GM12878 (cell line): Measurements from ENCODE around the gene WWOX. TPM values are rescaled to one million over a fixed set of nuclear protein-coding genes. Genes with fewer than 3 reads are reported as not detected.

Source experiments
- ATAC-seq: fragments of 200-7000 bp; cut with Tn5 transposase; 3 replicates; pipeline ENCODE4 v1.9.1; 2020; ENCODE audit warnings: mild to moderate bottlenecking, moderate library complexity
- BruUV-seq: library from RNA; stranded (reverse); fragments of 400-500 nt; replicated peaks from 2 replicates; lab custom pipeline; 2021; lab: Mats Ljungman, UMichigan
- CTCF ChIA-PET: fragments of 300-600 bp; sonication (Branson Sonifier 250); formaldehyde crosslinking; extraction: SDS; loops from one replicate; lab custom pipeline; 2021; ENCODE audit warnings: inconsistent platforms; lab: Yijun Ruan, JAX
- POLR2A ChIA-PET: fragments of 350-600 bp; formaldehyde crosslinking; extraction: SDS; loops from one replicate; lab custom pipeline; 2021; ENCODE audit warnings: inconsistent platforms; lab: Charles Lee
- RAD21 ChIA-PET: fragments of 300-600 bp; sonication (Branson Sonifier 250); formaldehyde crosslinking; loops from one replicate; lab custom pipeline; 2023; ENCODE audit warnings: antibody characterized with exemption; ENCODE audit not compliant: unreplicated experiment; lab: Charles Lee
- SMC1A ChIA-PET: fragments of 300-600 bp; sonication (Branson Sonifier 250); formaldehyde crosslinking; loops from one replicate; lab custom pipeline; 2023; ENCODE audit not compliant: unreplicated experiment, uncharacterized antibody; lab: Charles Lee
- DNase-seq: peaks from one replicate; pipeline ENCODE4 v3.0.0-alpha.2; 2011; ENCODE audit warnings: low read depth, low spot score
- FAIRE-seq: peaks from 3 replicates; lab custom pipeline; 2011; peaks lifted over from hg19 to GRCh38; lab: Jason Lieb, UNC
- H2AFZ ChIP-seq: 2 replicates; pipeline ENCODE4 v1.6.0; 2011; ENCODE audit warnings: low read depth, low read length, control low read depth; ENCODE audit not compliant: control insufficient read depth
- H3K27ac ChIP-seq: 2 replicates; pipeline ENCODE4 v1.5.1; 2011; ENCODE audit warnings: control low read depth; ENCODE audit not compliant: control insufficient read depth, insufficient read depth
- H3K27me3 ChIP-seq, 2 experiments: replicated peaks in 1 of 2; 2 replicates each; pipeline versions ENCODE4 v1.6.0 to v1.6.1; 2011; ENCODE audit warnings: low read length in 1 of 2; ENCODE audit not compliant: control insufficient read depth in 2 of 2, insufficient read depth in 2 of 2
- H3K36me3 ChIP-seq, 2 experiments: 2 replicates each; pipeline ENCODE4 v1.5.1; 2011; ENCODE audit warnings: low read length in 1 of 2; ENCODE audit not compliant: control insufficient read depth in 2 of 2, insufficient read depth in 2 of 2
- H3K4me1 ChIP-seq: 2 replicates; pipeline ENCODE4 v1.6.1; 2011; ENCODE audit warnings: mild to moderate bottlenecking, low read length, moderate library complexity, mixed read lengths; ENCODE audit not compliant: control insufficient read depth, insufficient read depth
- H3K4me2 ChIP-seq: 2 replicates; pipeline ENCODE4 v1.6.0; 2011; ENCODE audit warnings: control low read depth; ENCODE audit not compliant: control insufficient read depth, insufficient read depth
- H3K4me3 ChIP-seq: fragments of 200-600 bp; sonication (generic); 2 replicates; pipeline ENCODE4 v1.5.1; 2016
- H3K79me2 ChIP-seq: 2 replicates; pipeline ENCODE4 v1.6.0; 2011; ENCODE audit warnings: low read length; ENCODE audit not compliant: control insufficient read depth, insufficient read depth
- H3K9ac ChIP-seq: 2 replicates; pipeline ENCODE4 v1.8.0; 2011; ENCODE audit warnings: low read length, control low read depth, mixed read lengths; ENCODE audit not compliant: control insufficient read depth, insufficient read depth
- H3K9me3 ChIP-seq: replicated peaks from 3 replicates; pipeline ENCODE4 v1.5.1; 2011; ENCODE audit warnings: mild to moderate bottlenecking, low read length; ENCODE audit not compliant: control insufficient read depth, insufficient read depth
- H4K20me1 ChIP-seq: 2 replicates; pipeline ENCODE4 v1.6.0; 2011; ENCODE audit not compliant: control insufficient read depth, insufficient read depth
- BCL11A ChIP-seq: IDR thresholded peaks from 2 replicates; pipeline ENCODE4 v1.6.1; 2011; ENCODE audit warnings: low read depth, low read length
- BMI1 ChIP-seq: fragments of 450-650 bp; IDR thresholded peaks from 2 replicates; pipeline ENCODE4 v1.6.1; 2016; ENCODE audit warnings: mild to moderate bottlenecking, moderate library complexity, borderline replicate concordance
- MTA2 ChIP-seq: fragments of 450-650 bp; IDR thresholded peaks from 2 replicates; pipeline ENCODE4 v1.6.1; 2016; ENCODE audit warnings: low read depth, mild to moderate bottlenecking, moderate library complexity
- PAX5 ChIP-seq: IDR thresholded peaks from 2 replicates; pipeline ENCODE4 v1.6.1; 2011; ENCODE audit warnings: low read depth, low read length, borderline replicate concordance
- TAF1 ChIP-seq: IDR thresholded peaks from 2 replicates; pipeline ENCODE4 v1.6.1; 2011; ENCODE audit warnings: mild to moderate bottlenecking, low read depth, low read length, borderline replicate concordance
- ZNF207 ChIP-seq: fragments of 450-650 bp; IDR thresholded peaks from 2 replicates; pipeline ENCODE4 v1.6.1; 2014; ENCODE audit warnings: antibody characterized with exemption, mild to moderate bottlenecking, borderline replicate concordance
- ZZZ3 ChIP-seq: IDR thresholded peaks from 2 replicates; pipeline ENCODE4 v1.6.1; 2011; ENCODE audit warnings: low read depth; ENCODE audit not compliant: control insufficient read depth, insufficient read length
- WGBS: methylation state at CpG from one replicate; pipeline ENCODE4 v1.1.6; 2016; ENCODE audit warnings: low lambda C conversion rate; ENCODE audit not compliant: insufficient replicate concordance, insufficient coverage; ENCODE audit errors: missing lambda C conversion rate; 5-methylcytosine and 5-hydroxymethylcytosine counted together
- in situ Hi-C: fragments of 300-500 bp; cut with MboI; formaldehyde crosslinking; loops from 9 replicates; pipeline ENCODE4 v1.14.3; 2018; ENCODE audit warnings: mixed read lengths
- intact Hi-C: fragments of 100-400 bp; cut with micrococcal nuclease; formaldehyde crosslinking; loops from one replicate; pipeline ENCODE4 v1.14.2; 2022; ENCODE audit not compliant: unreplicated experiment
- polyA plus RNA-seq, 11 experiments: library from polyadenylated mRNA; depleted of rRNA in 4 of 11; unstranded in 6 of 11; stranded (reverse) in 5 of 11; fragments of >200 nt; fragmentation: Nextera tagmentation in 4 of 11; fragmentation: Illumina TruSeq in 1 of 11; extraction: Ambion mirVana in 4 of 11; extraction: Trizol in 1 of 11; gene quantifications; 1 replicate in 1 of 11; 2 replicates in 10 of 11; pipeline versions ENCODE4 v1.2.1 to v1.2.3, GENCODE V29; 2011 to 2016; ENCODE audit warnings: inconsistent platforms in 2 of 11, missing spikeins in 2 of 11, low read depth in 1 of 11
- total RNA-seq, 4 experiments: library from RNA; depleted of rRNA in 3 of 4; stranded (reverse); fragments of >200 nt in 3 of 4; fragmentation: Illumina TruSeq in 1 of 4; extraction: Trizol in 1 of 4; gene quantifications; 2 replicates each; pipeline versions ENCODE4 v1.2.1 to v1.2.3, GENCODE V29; 2013 to 2021
- TF ChIP-seq, protein P1 (sequence below): IDR thresholded peaks from 2 replicates; pipeline ENCODE4 v1.6.1; 2012; ENCODE audit warnings: low read depth, low read length, improper control_type of control experiment

Gene WWOX
- total and polyA plus RNA-seq, 10 of the 15 experiments (the other 5 are each of a cell fraction or from before 2014, with no cell fraction given): 2.8 to 24.4 (median 17.8) TPM

DNA sequence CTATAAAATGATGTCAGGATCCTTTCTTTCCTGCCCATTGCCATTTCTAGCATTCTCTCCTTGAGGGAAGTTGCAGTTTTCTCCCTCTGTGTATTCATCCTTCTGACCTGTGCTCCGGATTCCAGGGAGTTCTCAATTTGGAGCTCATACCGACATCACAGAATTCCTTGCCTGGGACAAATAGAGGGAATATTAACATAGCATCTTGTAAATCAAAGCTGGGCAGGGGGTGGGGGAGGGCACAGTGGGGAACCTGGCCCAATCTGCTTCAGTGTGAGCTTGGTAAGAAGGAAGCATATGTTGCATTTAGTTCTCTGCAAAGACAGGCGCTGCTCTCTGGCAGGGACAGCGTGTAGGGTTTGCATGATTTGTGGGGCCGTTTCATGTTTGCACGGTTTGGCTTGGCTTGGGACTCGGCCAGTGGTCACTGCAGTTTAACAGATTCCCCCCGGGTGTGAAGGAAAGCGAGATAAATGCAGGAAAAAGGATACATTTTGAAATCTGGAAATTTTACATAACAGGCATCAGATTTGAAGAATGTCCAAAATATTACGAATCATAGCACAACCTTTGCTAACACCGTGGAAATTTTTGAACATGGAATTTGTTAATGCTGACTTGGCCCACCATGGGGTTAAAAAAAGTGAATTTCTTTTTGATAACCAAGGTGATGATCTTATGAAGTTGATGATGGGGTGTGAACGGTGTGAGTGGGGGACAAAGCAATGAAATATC, 178.0 kb downstream of the WWOX start:
- ChIA-PET SMC1A (no interaction called here), CTCF (no interaction called here), RAD21 (no interaction called here), POLR2A (no interaction called here)
- no peaks in the 10 kb centered on the region for H3K79me2 ChIP-seq
- no TSS peak for BruUV-seq
- intact Hi-C loops: no loop called here
- TF ChIP-seq BCL11A (no peak), TAF1 (no peak), MTA2 (no peak), BMI1 (no peak), PAX5 (no peak), ZZZ3 (no peak)
- TF ChIP-seq, protein P1, sequence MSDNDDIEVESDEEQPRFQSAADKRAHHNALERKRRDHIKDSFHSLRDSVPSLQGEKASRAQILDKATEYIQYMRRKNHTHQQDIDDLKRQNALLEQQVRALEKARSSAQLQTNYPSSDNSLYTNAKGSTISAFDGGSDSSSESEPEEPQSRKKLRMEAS: no peak
- ATAC-seq (no peak), DNase-seq (no peak), FAIRE-seq (no peak)
- no peaks in the 10 kb centered on the region for H3K4me1 ChIP-seq
- in situ Hi-C loops: no loop called here
- no peak overlapping the region for H3K4me3 ChIP-seq
- no peak overlapping the region for H3K9ac ChIP-seq
- H3K27me3 ChIP-seq: no peaks in the 10 kb centered on the region
- no peaks in the 10 kb centered on the region for H3K36me3 ChIP-seq
- H3K4me2 ChIP-seq: no peak overlapping the region
- 55% methylated on average over 12 of the region's 12 CpGs for WGBS
- no peaks in the 10 kb centered on the region for H3K9me3 ChIP-seq
- H4K20me1 ChIP-seq: no peaks in the 10 kb centered on the region
- no peak overlapping the region for H3K27ac ChIP-seq
- H2AFZ ChIP-seq: no peak overlapping the region

DNA sequence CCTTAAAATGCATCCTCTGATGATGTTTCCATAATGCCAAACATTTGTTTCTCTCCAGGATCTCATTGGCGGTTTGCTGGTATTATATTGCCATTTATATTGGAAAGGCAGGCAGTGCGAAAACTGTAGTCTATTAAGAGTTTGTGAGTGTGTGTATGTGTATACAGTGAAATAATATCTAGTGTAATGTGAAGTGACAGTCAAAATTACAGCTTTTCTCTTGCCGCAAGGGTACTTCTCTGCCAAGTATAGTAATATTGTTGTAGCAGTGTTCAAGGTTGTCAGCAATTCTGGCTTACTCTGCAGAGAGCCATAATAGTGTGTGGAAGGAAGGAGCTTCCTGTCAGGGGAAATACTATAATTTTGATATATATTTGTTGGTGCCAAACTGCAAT, 178.6 kb downstream of the WWOX start:
- no peak overlapping the region for H3K4me2 ChIP-seq
- H3K9me3 ChIP-seq: no peaks in the 10 kb centered on the region

More for the DNA sequence above, 178.6 kb downstream of the WWOX start:
- no peak for DNase-seq
- H2AFZ ChIP-seq: no peak overlapping the region
- ChIA-PET SMC1A (no interaction called here), POLR2A (no interaction called here), RAD21 (no interaction called here), CTCF (no interaction called here)
- no peak overlapping the region for H3K4me3 ChIP-seq
- intact Hi-C loops: no loop called here
- no peak overlapping the region for H3K9ac ChIP-seq
- no peak overlapping the region for H3K27ac ChIP-seq
- no TSS peak for BruUV-seq
- H3K36me3 ChIP-seq: no peaks in the 10 kb centered on the region
- 91% methylated on average over 3 of the region's 3 CpGs for WGBS
- FAIRE-seq: no peak
- no peaks in the 10 kb centered on the region for H3K4me1 ChIP-seq
- no peaks in the 10 kb centered on the region for H4K20me1 ChIP-seq
- in situ Hi-C loops: no loop called here
- no peak for ATAC-seq
- TF ChIP-seq ZNF207 (no peak), PAX5 (no peak)
- H3K79me2 ChIP-seq: no peaks in the 10 kb centered on the region
- H3K27me3 ChIP-seq: no peaks in the 10 kb centered on the region
